ENCODE data around the gene EHMT1.
"Not testable (repeated sequence)": the region's sequence is repeated elsewhere in the genome, so short reads cannot be mapped to it uniquely, and the experiment has no call there.

Gene EHMT1

GRCh38 chr9:137771580-137771979 is 152.8 kb downstream of the EHMT1 start:
- DNase-seq = no peak

GRCh38 chr9:137772281-137772873 is 153.6 kb downstream of the EHMT1 start:
- no peak for DNase-seq

DNA sequence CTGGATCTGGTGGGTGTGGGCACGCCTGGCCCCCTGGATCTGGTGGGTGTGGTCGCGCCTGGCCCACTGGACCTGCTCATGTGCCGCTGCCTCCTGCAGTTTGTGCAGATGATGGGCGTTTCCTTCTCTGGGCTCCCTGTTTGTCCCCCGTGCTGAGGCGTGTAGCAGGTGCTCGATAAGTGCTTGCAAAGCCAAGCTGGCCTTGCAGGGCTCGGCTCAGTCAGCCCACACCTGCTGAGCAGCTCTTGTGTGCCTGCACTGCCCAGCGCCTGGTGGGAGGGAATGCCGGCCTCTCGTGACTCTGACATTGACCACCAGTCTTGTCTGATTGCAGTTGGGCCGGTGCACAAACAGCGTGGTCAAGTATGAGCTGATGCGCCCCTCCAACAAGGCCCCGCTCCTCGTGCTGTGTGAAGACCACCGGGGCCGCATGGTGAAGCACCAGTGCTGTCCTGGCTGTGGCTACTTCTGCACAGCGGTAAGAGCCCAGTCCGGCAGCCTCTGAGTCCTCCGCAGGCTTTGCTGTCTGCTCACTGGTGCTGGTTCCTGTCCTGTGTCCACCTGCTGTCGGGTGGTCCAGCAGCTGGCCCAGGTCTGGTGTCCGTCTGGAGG is 156.1 kb downstream of the EHMT1 start:
- DNase-seq = no peak

DNA sequence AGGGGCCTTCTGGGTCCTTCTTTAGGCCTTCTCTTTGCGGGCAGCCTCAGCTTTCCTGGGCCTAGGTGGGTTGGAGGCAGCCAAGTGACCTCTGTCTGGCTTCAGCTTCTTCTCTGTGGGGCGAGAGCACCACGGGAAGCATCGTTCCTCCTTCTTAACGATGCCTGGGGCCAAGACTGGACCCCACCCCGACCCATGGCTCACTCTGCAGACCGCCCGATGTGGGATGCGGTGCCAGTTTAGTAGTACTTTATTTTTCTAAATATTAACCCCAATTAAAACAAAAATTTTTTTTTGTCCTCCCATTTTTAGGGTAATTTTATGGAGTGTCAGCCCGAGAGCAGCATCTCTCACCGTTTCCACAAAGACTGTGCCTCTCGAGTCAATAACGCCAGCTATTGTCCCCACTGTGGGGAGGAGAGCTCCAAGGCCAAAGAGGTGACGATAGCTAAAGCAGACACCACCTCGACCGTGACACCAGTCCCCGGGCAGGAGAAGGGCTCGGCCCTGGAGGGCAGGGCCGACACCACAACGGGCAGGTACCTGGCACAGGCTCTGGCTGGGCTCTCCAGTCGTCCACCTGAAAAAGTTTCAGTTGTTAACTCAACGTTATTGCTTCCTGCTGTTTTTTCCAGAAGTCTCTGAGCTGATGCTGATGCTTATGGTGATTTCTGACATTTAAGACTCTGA is 157.6 kb downstream of the EHMT1 start:
- DNase-seq = no peak

- no peak for DNase-seq
Observed at GRCh38 chr9:137777761-137778160, 159.0 kb downstream of the EHMT1 start.

DNA sequence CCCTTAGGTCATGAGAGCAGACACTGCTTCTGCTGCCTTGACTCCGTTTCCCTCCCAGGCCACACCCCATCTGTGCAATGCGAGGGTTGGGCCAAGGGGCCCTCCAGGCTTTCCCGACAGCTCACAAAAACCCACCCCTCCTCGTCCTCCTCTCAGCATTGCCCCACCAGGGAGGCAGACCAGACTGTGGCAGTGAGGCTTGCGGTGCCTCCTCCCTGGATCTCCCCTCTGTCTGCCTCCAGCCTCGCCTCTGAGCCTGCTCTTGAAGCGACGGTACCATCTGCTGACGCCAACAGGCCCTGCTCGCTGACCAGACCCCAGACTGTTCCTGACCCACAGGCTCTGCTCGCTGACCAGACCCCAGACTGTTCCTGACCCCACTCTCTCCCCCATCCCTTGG is 159.5 kb downstream of the EHMT1 start:
- DNase-seq = no peak

- DNase-seq = no peak
Observed at GRCh38 chr9:137778914-137779313, 160.1 kb downstream of the EHMT1 start.

DNA sequence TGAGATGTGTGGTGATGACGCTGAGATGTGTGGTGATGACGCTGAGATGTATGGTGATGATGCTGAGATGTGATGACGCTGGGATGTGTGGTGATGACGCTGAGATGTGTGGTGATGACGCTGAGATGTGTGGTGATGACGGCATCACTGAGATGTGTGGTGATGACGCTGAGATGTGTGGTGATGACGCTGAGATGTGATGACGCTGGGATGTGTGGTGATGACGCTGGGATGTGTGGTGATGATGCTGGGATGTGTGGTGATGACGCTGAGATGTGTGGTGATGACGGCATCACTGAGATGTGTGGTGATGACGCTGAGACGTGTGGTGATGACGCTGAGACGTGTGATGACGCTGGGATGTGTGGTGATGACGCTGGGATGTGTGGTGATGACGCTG is 161.2 kb downstream of the EHMT1 start:
- DNase-seq = not testable (repeated sequence)

- no peak for DNase-seq
Observed at GRCh38 chr9:137781906-137782585, 163.2 kb downstream of the EHMT1 start.

GRCh38 chr9:137783521-137783920 is 164.7 kb downstream of the EHMT1 start:
- no peak for DNase-seq

DNA sequence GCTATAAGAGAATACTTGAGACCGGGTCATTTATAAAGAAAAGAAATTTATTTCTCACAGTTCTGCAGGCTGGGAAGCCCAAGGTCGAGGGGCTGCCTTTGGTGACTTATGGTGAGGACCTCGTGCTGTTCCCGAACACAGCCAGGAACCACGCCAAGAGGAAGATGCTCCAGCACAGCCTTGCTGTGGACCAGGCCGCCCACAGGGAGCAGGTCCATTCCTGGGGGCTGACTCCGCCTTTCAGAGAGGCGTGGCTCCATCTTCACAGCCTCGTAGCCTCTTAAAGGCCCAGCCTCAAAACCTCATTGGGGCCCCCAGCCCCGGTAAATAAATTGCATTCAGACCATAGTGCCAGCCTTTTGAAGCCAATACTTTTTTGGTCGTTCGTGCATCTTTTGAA is 165.2 kb downstream of the EHMT1 start:
- DNase-seq = no peak

DNA sequence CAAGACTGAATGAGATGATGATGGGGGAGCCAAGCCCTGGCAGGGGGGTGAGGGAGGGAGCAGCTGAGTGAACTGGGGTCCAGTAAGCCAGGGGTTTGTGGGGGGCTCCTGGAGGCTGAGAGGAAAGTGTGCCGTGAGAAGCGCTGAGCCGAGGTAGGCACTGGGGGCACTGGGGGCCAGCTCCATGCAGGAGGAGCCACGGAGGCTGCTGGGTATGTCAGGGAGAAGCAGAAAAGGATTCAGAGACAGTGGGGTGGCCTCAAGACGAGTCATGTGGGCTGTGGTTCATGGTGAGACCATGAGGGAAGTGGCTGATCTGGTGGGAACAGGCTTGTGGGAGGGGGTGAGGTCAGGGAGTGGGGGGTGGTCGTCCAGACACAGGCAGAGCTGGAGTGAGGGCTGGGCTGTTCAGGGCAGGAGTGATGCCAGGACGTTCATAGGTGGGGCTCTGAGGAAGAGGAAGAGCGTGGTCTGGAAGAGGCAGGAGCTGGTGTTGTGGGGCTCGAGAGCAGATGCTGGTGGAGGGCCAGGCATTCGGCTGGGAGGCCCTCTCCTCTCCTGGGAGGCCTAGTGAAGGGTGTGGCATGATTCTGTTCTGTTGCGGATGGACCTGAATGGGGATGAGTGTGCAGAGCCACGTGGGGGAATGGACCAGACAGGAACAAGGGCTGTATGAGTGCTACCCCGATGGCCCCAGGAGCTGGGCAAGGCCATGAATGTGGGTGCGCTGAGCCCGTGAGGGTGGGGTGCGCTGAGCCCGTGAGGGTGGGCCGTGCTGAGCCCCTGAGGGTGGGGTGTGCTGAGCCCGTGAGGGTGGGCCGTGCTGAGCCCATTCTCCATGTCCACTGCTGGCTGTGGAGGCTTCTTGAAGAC is 166.1 kb downstream of the EHMT1 start:
- no peak for DNase-seq

GRCh38 chr9:137785704-137786161 is 166.9 kb downstream of the EHMT1 start:
- no peak for DNase-seq

DNA sequence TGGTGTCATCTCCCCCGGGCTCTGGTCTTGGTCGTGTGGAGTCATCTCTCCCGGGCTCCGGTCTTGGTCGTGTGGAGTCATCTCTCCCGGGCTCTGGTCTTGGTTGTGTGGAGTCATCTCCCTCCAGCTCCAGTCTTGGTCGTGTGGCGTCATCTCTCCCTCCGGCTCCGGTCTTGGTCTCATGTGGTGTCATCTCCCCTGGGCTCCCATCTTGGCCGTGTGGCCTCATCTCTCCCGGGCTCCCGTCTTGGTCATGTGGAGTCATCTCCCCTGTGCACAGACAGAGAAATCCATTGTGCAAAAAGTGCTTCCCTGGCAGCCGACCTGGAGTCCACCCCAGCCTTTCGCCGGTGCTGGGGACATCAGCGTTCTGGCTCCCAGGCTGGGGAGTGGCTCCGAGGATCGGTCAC is 167.7 kb downstream of the EHMT1 start:
- DNase-seq = no peak

- DNase-seq = no peak
Observed at GRCh38 chr9:137787381-137787780, 168.6 kb downstream of the EHMT1 start.

DNA sequence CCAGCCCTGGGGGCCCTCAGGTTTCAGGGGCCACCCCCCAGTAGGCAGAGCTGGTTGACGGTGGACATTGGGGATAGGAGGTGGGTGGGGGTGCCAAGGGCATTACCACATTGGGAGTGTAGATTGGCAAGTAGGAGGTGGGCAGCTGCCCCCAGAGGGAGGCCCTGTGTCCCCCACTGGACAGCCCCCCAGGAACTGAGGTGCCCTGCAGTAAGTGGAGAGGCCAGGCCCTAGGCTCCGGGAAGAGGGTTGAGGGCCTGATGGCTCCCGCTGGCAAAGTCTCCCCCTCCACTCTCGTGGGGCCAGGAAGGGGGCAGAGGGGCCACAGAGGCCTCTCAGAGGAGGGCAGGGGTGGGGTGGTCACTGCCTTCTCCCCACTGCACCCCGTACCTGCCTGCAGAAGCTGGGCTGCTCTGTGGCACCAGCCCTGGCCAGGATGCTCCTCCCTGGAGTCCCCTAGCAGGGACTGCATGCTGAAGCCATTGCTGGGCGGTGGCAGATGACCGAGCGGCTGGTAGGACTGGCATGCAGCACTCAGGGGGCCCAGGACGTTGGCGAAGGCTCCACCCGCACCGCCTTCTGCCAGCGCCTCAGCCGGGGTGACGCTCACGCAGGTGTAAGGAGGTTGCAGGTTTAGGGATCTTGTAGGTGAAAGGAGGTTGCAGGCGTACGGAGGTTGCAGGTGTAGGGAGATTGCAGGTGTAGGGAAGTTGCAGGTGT is 169.1 kb downstream of the EHMT1 start:
- DNase-seq = no peak

GRCh38 chr9:137788561-137789294 is 169.9 kb downstream of the EHMT1 start:
- DNase-seq = no peak

DNA sequence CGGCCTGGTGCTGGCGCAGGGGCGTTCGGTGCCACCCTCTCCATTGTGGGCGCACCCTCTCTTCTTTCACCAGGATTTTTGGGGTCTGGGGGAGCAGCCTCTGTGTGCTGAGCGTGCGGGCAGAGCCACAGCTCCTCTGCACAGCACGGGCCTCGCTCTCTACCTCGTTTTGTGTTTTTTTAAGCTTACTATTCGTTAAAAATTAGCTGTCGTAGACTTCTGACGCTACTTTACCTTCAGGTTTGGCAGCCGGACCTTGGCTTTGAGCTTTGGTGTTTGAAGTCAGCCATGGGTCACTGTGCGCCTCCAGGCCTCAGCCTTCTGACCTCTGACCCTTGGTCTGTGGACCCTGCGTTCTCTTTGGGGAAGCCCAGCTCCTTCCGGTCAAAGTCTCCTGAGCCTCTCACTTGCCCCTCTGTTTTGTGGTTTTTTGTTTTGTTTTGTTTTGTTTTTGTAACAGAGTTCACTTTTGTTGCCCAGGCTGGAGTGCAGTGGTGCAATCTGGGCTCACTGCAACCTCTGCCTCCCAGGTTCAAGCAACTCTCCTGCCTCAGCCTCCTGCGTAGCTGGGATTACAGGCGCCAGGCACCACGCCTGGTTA is 170.6 kb downstream of the EHMT1 start:
- no peak for DNase-seq

GRCh38 chr9:137791947-137792346 is 173.1 kb downstream of the EHMT1 start:
- DNase-seq = no peak

- DNase-seq = no peak
Observed at GRCh38 chr9:137793196-137793841, 174.5 kb downstream of the EHMT1 start.

All from activated CD4-positive, alpha-beta T cell treated with anti-CD3 and anti-CD28 coated beads, Interleukin-2, amount 50 U/mL, for 16 hours (primary cell).